Measurements from ENCODE around the gene FOXQ1.
"Not testable (repeated sequence)": the region's sequence is repeated elsewhere in the genome, so short reads cannot be mapped to it uniquely, and the experiment has no call there.

The FOXQ1 gene

DNA sequence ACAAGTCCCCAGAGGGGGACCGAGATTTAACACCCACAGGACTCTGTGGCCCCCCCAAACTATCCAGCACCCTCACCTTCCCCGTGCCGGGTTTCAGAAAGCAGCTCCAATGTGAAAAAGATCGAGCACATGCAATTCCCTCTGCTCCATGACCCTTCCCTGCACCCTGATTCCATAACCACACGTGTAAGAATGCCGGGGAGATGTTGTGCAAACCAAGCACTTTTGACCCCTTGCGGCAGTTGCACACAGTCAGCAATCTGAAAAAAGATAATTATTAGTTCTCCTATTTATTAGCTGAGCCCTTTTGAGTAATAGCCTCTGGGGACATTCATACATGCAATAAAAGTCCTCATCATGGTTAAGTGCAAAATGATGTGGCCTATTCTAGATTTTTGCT is 13.0 kb downstream of the FOXQ1 start:
- DNase-seq = no peak

DNA sequence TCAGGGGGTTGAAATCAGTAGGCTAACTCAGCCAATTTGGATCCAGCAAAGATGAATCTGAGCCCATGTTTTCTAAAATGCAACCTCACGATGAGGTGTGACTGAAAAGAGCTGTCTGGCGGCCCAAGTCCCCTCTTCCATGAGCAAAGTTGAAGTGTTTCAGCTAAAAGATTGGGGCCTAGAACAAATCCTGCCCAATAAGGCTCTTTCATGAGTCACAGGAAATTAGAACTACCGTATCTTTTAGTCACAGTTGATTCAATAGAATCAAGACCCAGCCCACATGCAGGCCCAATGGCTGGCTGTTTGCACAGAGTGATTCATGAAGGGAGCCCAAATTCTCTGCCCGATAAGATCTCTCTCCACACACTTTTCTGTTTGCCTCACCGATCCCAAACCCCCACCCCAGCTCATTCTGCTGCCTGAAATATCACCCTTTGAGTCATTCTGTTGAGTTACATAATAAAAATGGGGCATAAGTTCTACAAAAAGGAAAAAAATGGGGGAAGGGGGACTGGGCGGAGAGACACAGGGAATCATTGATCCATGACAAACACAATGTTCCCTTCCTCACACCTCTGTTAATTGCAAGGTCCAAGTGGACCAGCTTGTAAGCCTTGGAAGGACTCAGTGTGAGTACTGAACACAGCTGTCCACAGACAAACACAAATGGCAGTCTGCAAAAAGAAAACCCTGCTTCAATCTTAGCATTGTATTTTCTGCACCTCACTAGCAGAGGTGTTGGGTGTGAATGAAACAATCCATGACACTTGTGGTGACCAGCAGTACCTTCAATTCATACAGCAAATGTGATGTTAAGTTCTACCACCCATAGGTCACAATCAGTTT is 13.8 kb downstream of the FOXQ1 start:
- no peak for DNase-seq

DNA sequence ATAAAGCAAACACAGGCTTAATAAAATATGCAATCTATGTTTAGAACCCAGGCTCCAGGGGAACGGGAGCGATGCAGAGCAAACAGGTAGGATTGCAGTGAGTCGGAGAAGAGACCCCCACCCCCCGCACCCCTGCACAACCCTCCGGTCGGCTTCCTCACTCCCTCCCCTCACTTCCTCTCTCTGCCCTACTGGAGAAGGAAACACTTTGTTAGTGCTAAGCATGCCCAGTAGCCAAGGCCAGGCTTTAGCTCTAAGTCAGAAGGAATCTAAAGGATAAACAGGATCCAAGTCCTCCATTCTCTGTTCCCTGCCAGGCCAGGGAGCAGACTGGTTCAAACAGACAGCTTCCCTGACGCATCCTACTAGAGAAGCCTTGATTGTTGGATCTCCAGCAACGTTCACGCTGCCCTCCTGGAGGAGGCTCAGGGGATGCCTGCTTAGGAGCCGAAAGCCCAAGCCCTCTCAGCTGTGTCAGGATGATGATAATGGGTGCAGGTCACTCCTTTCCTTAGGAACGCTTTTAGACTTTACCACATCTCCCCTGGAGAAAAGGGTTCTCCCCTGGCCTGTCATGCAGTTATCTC is 14.7 kb downstream of the FOXQ1 start:
- DNase-seq = no peak

DNA sequence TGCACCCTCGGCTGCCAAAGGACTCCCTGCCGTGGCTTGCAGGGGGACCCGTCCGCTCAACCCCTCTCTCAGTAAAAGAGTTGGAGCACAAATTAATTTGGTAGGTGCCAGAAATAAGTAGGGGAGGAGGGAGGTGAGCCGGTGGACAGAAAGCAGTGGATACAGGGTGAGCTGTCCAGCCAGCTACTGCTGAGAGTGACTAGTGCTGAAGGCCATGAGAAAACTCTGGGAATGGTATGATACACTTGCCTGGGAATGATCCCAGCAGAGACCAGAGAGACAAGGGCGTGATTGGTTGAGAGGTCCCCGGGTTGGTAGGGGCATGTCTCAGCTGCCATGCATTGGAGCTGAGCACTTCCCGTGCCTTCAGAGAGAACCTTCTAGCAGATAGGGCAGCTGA is 15.7 kb downstream of the FOXQ1 start:
- no peak for DNase-seq

DNA sequence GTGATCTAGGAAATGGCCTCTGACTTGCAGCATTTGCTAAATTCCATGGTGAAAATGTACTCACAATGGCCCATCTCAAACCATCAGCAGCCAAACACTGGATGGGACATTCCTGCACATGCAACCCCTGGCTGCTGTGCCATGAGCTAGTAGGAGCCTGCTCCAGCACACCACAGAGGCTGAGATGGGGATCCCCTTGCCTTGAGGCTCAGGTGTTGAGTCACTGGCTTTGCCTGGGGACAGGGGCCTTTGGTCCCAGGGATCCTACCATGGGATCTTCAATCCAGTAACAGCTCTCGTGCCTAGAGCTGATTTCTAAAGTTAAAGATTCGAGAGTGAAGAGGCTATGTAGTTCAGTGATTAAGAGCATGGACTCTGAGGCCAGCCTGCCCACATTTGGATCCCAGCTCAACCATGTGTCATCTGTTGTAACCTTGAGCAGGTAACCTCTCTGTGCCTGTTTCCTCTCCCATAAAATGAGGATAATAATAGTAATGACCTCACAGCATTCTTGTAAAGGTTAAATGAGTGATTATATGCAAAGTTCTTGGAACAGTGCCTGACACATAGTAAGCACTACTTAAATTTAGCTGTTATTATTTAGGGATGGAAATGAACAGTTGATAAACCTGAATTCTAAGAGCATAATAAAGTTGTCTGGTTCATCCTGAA is 16.4 kb downstream of the FOXQ1 start:
- no peak for DNase-seq

DNA sequence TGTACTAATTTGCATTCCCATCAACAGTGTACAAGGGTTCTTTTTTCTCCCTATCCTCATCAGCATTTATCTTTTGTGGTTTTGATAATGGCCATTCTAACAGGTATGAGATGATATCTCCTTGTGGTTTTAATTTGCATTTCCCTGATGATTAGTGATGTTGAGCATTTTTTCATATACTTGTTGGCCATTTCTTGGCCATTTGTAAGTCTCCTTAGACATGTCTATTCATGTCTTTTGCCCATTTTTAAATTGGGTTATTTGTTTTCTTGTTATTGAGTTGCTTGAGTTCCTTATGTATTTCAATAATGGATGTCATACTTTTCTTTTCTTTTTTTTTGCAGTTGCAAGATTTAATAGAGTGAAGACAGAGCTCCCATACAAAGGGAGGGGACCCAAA is 17.8 kb downstream of the FOXQ1 start:
- DNase-seq = no peak

DNA sequence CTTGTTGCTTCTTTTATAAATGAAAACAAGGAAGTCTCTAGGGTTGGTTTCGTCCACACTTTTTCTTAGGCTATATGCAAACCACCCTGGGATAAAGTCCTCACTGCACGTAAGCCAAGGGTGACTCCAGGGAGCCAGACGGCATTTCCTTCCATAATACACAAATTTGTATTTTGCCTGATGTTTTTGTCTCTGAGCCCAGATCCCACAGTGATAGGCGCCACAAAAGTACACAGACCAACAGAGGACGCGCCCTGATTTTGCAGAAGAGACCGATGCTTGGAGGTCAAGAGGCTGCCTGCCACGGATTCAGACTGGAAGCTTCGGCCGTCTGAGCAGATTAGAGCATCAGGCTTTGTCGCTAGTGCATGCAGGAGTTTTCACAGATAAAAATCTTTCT is 22.8 kb downstream of the FOXQ1 start:
- no peak for DNase-seq

DNA sequence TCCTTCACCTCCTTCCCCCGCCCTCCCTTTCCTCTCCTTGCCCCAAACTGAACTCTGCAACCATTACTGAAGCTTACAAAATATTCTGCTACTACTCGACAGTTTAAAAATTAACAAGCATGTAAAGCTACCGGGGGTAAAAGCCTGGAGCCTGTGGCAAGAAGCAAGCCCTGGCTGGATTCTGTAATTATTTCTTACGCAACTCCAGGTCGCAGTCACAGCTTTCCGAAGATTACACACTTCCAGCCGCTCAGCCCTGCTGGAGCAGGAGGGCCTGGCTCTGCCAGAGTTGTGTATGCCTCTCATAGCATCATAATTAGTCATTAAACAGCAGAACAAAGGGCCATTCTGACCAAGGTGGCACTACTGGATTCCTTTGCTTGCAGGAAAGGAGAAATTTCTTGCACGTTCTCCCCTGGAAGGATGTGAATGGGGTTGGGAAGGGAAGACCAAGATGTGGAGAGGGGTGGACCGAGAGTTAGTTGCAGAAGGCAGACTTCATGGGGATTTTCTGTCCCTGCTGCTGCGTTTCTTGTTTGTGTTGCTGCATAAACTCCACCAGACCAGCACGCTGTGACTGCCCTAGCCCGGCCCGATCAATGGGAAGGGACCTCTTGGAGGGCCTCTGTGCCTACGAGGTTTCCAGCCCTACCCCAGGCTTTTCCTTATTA is 23.6 kb downstream of the FOXQ1 start:
- peak; percentile 15 for DNase-seq

DNA sequence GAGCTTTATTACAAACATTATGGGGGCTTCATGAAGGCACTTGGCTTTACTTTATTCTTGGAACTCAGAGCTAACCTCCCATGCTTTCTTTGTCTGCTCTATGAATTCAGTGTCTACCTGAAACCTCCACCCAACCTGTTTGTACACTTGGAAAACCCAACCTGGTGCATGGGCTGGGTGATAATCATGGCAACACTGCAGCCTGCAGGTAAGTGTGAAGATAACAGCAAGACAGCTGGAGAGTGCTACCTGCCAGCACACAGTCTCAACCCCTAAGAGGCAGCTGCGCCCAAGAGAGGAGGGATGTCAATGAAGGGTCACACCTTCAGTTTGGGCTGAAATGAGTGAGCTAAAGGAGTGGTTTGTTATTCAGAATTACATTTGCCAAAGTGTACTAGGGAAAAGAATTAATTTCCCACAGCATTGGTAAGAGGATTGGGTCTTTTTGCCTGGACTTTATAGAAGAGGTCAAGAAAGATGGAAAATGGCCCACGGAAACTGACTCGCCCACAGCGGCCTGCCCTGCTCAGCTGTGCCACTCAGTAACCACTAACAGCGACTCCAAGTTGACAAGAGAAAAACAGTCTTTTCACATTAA is 24.4 kb downstream of the FOXQ1 start:
- no peak for DNase-seq

DNA sequence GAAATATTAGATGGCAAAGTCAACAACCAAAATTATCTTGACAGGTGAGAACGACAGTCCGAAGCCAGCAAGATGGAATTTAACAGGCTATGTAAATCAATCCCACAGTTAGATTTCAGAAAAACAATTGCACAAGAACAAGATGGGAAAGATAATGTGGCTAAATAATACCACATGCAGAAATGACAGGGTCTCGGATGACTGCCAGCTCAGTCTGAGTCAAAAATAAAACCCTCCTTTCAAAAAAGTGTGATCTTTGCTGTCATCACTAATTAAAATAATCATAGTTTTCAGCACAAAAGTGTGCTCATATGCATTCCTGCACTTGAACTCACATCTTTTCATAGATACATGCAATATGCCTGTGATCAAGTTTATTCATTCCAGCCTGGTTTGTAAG is 25.9 kb downstream of the FOXQ1 start:
- DNase-seq = no peak

DNA sequence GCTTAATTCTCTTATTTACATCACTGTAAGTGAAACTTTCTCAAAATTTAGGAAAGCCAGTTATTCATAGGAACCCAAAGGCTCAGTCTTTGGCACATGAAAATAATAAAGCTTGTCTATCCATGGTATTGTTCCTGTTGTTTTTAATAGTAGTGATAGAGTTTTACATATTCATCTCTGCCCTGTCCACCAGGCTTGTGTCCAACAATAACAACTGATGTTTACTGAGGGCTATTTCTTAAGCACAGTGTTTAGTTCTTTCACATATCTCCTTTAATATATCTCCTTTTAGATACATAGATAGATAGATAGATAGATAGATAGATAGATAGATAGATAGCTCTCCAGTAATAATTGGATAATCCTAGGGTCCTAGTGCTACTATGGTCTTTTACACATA is 34.2 kb downstream of the FOXQ1 start:
- no peak for DNase-seq

DNA sequence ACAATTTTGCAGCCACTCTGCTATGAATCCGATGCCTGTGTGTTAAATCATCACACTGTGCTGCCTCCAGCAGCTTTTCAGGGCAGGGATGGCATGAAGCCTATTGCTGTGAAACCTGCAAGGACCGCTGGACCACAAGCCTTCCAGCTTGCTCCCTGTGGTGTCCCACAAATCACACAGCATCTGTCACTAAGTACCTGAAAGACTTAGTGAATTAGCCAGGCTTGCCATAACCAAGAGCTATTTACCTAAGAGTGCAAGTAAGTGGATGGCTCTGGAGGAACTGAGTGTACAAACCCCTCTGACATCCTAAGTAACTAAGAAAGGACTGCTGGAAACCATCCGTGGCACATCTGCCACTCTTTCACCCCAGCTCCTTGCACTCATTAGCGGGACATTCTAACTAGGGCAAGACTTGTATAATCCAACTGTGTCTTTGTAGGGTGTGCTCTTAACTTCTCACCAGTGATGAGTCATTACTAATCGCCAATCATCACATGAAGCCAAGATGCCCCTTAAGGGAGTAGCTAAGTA is 34.7 kb downstream of the FOXQ1 start:
- DNase-seq = no peak

DNA sequence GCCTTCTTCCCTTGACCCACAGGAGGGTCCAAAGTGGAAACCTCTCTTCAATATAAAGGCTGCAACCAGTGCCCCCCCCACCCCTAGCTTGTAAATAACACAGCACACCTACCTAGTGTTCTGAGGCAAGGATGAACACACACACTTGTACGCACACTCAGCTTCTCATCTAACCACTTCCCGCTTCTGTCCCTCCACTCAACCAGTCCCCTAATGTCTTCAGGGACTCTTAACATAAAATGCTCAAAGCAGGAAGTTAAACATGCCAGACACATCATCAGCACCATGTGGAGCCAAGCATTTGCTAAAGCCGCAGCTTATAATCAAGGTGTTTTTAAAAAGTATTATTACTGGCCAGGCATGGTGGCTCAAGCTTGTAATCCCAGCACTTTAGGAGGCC is 35.3 kb downstream of the FOXQ1 start:
- no peak for DNase-seq

DNA sequence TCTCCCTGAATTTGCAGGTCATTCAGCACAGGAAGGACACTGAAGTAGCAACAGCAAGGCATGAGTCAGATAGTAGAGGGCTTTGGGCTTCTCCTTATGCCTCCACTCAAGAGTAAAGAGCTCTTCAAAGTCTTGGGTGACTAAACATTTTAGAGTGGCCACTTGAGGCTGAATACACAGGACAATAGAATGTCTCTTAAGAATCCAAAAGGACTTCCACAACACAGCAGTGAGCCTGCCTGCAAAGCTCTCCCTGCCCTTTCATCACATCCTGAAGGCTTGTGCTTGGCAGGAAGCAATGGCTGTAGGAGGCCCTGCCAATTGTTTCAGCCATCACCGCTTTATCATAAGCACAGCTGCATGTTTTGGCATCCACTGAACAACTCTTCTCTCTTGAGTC is 36.8 kb downstream of the FOXQ1 start:
- DNase-seq = no peak

DNA sequence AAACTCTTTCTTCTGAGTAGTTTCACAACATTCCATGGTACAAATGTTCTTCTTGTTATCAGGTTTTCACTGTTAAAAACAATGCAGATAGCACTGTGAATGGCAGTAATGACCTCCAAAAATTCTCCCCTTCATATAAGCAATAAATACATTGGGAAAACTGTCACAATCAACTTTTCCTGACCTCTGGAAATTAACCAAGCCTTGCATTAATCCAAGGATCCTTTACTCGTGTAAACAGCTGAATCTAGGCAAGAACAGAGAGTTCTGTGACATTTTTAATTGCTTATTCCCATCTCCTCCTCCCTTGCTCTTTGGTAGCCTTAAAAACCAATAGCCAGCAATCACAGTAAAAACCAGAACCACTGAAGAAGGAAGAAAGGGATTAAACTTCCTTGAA is 37.8 kb downstream of the FOXQ1 start:
- no peak for DNase-seq

DNA sequence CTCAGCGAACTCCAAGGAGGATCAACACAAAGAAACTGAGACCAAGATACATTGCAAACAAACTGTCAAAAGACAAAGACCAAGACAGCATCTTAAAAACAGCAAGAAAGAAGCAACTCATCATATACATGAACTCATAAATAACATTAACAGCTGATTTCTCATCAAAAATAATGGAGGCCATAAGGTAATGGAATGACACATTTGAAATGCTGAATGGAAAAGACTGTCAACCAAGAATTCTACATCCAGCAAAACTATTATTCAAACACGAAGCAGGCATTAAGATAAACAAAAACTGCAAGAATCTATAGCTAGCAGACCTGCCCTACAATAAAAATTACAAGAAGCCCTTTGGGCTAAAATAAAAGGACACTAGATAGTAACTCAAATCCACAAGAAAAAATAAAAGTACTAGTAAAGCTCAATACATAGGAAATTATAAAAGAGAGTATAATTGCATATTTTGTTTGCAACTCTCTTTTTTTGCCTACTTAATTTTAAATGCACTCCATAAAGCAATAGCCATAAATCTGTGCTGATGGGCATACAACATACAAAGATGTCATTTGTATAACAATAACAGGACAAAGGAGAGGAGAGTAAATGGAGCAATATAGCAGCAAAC is 39.6 kb downstream of the FOXQ1 start:
- no peak for DNase-seq

DNA sequence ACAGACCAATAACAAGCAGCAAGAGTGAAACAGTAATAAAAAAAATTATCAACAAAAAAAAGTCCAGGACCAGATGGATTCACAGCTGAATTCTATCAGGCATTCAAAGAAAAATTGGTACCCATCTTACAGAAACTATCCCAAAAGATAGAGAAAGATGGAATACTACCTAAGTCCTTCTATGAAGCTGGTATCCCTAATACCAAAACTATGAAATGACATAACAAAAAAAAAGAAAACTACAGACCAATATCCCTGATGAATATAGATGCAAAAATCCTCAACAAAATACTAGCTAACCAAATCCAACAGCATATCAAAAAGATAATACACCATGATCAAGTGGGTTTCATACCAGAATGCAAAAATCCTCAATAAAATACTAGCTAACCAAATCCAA is 43.2 kb downstream of the FOXQ1 start:
- not testable (repeated sequence) for DNase-seq

DNA sequence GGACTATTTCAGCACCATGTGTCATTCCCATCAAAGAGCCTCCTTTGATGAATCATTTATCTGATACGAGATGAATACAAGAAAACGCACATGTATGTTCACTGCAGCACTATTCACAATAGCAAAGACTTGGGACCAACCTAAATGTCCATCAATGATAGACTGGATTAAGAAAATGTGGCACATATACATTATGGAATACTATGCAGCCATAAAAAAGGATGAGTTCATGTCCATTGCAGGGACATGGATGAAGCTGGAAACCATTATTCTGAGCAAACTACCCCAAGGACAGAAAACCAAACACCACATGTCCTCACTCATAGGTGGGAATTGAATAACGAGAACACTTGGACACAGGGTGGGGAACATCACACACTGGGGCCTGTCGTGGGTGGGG is 49.8 kb downstream of the FOXQ1 start:
- not testable (repeated sequence) for DNase-seq

DNA sequence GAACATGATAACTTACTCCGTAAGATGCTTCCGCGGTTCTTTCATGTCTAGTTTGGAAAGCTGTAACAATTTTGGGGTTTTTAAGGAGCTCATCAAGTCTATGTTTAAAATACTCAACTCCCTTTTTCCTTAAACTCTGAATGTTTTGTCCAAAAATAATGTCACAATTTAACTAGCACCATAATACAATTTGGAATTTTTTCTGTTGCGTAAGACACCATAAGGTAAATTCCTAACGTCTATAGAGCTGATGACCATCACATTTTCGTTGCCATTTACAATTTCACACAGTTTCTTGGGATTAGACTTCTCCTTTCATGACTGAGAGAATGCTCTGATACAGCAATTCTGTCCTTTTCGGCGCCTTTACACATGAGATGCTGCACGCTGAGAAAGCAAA is 50.7 kb downstream of the FOXQ1 start:
- no peak for DNase-seq

DNA sequence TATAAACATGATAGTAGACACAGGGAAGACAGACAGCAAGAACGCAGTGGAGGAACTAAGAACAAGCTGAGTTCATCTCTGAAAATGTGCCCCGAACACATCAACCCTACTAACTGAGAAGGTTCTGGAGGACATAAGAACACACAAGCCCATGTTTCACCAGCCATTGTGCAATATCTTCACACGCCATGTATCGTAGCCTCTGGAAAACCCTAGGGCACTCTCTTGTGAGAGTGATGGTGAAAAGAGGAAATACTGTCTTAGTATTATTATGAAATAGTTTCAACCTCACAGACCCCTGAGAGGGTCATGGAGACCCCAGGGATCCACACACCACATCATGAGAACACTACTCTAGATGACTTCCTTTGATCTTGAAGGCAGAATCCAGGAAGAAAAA is 51.4 kb downstream of the FOXQ1 start:
- DNase-seq = no peak

DNA sequence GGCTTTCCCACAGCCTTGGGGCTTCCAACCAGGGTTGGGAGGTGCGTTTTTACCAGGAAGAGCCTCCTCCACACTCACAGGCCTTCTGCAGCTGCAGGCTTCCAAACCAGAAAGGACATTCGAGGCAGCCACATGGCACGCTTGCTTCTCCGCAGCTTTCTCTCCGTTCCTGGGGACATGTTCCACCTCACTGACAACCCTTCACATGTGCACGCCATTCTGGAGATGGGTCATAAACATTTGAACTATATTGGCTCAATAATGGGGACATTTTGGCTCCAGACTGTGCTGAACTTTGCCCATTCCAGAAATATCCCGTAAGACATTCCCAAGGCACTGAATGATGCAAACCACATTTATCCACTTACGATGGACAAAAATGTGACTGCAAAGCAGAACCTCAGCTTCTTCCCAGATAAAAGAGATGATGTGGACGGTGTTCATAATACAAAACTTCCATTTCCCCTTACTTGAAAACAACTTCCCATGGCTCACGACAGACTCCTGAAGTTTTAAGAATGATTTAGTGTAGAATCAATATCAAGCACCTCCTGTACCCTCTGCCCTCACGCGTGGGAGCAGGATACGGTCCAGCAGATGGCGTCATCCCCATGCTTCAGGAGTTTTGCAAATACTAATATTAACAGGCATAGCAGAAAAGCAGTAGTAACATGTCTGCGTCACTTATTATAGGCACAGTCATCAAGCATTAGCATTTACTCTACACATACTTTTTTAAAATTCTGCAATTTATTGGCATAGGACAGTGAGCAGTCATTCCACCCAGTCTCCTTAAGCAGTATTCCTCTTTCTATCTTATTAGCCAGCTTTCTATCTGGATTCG is 52.1 kb downstream of the FOXQ1 start:
- no peak for DNase-seq

Data from DMS 273 treated with DMSO at 0.1 percent for 48 hours (cell line).